Progenitor cell of endocrine pancreas (in vitro differentiated cells): ENCODE data around the gene ANKRD29. TPM values are rescaled to one million over a fixed set of nuclear protein-coding genes. Genes with fewer than 3 reads are reported as not detected.

Experiments used
- DNase-seq: peaks from one replicate; pipeline ENCODE4 v3.0.0; 2021; ENCODE audit warnings: low spot score; ENCODE audit not compliant: unreplicated experiment
- H3K27ac Mint-ChIP-seq: 2 replicates; pipeline ENCODE4 v1.8.0; 2021; ENCODE audit warnings: mild to moderate bottlenecking, moderate library complexity, mixed read lengths
- H3K27me3 Mint-ChIP-seq: 2 replicates; pipeline ENCODE4 v1.8.0; 2021; ENCODE audit warnings: mixed read lengths
- H3K36me3 Mint-ChIP-seq: 2 replicates; pipeline ENCODE4 v1.8.0; 2022; ENCODE audit warnings: mixed read lengths; ENCODE audit not compliant: insufficient read depth
- H3K4me1 Mint-ChIP-seq: 2 replicates; pipeline ENCODE4 v1.8.0; 2021; ENCODE audit warnings: low read depth, mixed read lengths
- H3K4me3 Mint-ChIP-seq: 2 replicates; pipeline ENCODE4 v1.8.0; 2021; ENCODE audit warnings: low read depth, mild to moderate bottlenecking, moderate library complexity, mixed read lengths
- H3K9me3 Mint-ChIP-seq: 2 replicates; pipeline ENCODE4 v1.8.0; 2021; ENCODE audit warnings: low read depth, mixed read lengths
- total RNA-seq: library from RNA; stranded (reverse); gene quantifications from 2 replicates; pipeline ENCODE4 v1.2.1, GENCODE V29; 2021
- TF ChIP-seq, protein P1 (sequence below): fragments of 200-600 bp; sonication (generic); IDR thresholded peaks from one replicate; pipeline ENCODE4 v1.5.0; 2021; ENCODE audit warnings: antibody characterized with exemption, mild to moderate bottlenecking; ENCODE audit not compliant: unreplicated experiment

Gene ANKRD29
- total RNA-seq, 1 donor from 2014 or later = 0.41 TPM

GRCh38 chr18:23586249-23587196, 76.2 kb downstream of the ANKRD29 start, which contains the start of gene NPC1:
NPC1 (minus strand) TSS chr18:23586506; CDS start chr18:23586343, 163 bp downstream.
- H3K27me3 Mint-ChIP-seq = peaks cover 19% of the 10 kb centered on the region
- peak within 1 kb of the TSS; percentile 100 for H3K27ac Mint-ChIP-seq
- TF ChIP-seq, protein P1, sequence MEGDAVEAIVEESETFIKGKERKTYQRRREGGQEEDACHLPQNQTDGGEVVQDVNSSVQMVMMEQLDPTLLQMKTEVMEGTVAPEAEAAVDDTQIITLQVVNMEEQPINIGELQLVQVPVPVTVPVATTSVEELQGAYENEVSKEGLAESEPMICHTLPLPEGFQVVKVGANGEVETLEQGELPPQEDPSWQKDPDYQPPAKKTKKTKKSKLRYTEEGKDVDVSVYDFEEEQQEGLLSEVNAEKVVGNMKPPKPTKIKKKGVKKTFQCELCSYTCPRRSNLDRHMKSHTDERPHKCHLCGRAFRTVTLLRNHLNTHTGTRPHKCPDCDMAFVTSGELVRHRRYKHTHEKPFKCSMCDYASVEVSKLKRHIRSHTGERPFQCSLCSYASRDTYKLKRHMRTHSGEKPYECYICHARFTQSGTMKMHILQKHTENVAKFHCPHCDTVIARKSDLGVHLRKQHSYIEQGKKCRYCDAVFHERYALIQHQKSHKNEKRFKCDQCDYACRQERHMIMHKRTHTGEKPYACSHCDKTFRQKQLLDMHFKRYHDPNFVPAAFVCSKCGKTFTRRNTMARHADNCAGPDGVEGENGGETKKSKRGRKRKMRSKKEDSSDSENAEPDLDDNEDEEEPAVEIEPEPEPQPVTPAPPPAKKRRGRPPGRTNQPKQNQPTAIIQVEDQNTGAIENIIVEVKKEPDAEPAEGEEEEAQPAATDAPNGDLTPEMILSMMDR = peak; percentile 93
- no peaks in the 10 kb centered on the region for H3K9me3 Mint-ChIP-seq
- H3K36me3 Mint-ChIP-seq = no peaks in the 10 kb centered on the region
- H3K4me3 Mint-ChIP-seq = peak within 1 kb of the TSS; percentile 90
- H3K4me1 Mint-ChIP-seq = peaks cover 16% of the 10 kb centered on the region
- DNase-seq = peak; percentile 85

DNA sequence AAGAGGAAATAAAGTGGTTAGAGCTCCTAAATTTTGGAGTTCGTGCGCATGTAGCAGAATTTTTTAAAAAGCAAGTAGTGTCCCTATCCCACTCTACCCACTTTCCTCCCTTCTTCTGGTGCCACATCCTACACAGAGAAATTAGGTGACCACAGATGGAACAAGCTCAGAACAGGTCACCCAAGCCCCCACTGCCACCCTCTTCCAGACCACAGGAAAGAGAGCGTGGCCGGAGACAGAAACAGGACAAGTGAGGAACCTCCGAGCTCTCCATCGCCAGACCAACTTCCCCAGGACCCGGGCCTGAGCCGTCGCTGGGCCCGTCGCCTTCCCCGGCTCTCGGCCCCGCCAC, 76.8 kb downstream of the ANKRD29 start:
- peak overlapping the region; percentile 96 for H3K27ac Mint-ChIP-seq
- H3K27me3 Mint-ChIP-seq = peaks cover 19% of the 10 kb centered on the region
- peak overlapping the region; percentile 90 for H3K4me3 Mint-ChIP-seq
- no peaks in the 10 kb centered on the region for H3K36me3 Mint-ChIP-seq
- H3K4me1 Mint-ChIP-seq = peaks cover 16% of the 10 kb centered on the region
- no peak for DNase-seq
- TF ChIP-seq, protein P1 = no peak
- no peaks in the 10 kb centered on the region for H3K9me3 Mint-ChIP-seq

GRCh38 chr18:23585007-23585871, 77.5 kb downstream of the ANKRD29 start:
- H3K27me3 Mint-ChIP-seq = peaks cover 19% of the 10 kb centered on the region
- H3K9me3 Mint-ChIP-seq = no peaks in the 10 kb centered on the region
- peaks cover 19% of the 10 kb centered on the region for H3K4me1 Mint-ChIP-seq
- no peak for DNase-seq
- TF ChIP-seq, protein P1 = no peak
- H3K27ac Mint-ChIP-seq = peak overlapping the region; percentile 96
- peak overlapping the region; percentile 90 for H3K4me3 Mint-ChIP-seq
- no peaks in the 10 kb centered on the region for H3K36me3 Mint-ChIP-seq

DNA sequence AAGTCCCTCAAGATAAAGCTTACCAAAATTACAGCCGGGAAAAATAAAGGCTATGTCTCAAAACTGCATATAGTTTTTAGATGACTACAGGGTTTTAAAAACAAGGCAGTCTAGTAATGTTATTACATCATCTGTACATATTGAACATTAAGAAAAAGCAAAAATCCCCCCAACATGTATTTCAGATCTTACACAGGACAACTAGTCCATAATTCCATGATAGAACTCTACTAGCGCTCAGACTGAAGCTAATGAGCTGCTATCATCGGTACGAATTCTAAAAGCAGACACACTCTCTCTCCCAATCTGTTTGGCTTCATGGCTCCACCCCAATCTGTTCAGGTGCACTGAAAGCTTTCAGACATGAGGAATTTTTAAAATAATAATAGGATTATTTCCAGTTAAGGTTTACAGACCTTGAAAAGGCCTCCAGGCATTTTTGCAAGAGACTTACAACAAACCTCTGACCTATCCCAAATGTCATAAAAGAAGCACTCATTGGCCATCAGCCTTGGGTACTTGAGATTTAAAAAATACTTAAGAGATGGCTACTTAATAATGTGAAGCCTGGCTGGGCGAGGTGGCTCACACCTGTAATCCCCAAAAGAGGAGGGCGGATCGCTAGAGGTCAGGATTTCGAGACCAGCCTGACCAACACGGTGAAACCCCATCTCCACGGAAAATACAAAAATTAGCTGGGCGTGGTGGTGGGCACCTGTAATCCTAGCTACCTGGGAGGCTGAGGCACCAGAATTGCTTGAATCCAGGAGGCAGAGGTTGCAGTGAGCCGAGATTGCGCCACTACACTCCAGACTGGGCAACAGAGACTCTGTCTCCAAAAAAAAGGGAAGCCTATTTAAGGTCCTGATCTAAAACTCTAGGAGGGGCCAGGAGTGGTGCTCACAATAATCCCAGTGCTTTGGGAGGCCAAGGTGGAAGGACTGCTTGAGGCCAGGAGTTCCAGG, 78.4 kb downstream of the ANKRD29 start:
- Mint-ChIP-seq H3K27ac (peak overlapping the region; percentile 50), H3K4me3 (peak overlapping the region; percentile 26), H3K36me3 (no peaks in the 10 kb centered on the region), H3K9me3 (no peaks in the 10 kb centered on the region), H3K4me1 (peaks cover 24% of the 10 kb centered on the region), H3K27me3 (peaks cover 19% of the 10 kb centered on the region)
- DNase-seq = no peak
- TF ChIP-seq, protein P1 = no peak
